Activated T-helper 1 cell treated with Interleukin-2 at 50 U/mL for 16 hours (primary cell): ENCODE data around the gene ARSB.
"Not testable (repeated sequence)": the region's sequence is repeated elsewhere in the genome, so short reads cannot be mapped to it uniquely, and the experiment has no call there.

ENCODE experiments used
- DNase-seq: peaks from one replicate; pipeline ENCODE4 v3.0.0-alpha.2; 2020; ENCODE audit warnings: low read depth

The ARSB gene

DNA sequence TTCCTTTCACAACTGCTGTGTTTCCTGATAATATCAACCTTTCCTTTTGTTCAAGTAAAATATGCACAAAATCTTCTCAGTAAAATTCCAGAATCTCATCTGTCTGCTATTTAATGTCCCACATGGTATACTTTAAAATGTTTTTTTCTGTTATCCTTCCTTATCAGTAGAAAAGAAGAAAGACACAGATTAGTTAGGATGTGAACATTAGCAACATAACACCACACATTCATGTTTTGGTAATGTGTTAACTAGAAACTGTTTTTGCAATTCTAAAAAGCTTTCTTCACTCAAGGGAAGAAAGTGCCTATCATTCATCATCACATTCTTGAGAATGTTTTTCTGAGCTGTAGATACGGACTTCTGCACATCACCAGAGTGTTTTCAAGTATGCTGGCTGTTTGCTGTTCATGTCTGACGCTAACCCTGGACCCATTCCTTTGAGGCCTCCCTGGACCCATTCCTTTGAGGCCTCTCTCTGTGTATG is 10.5 kb upstream of the ARSB start:
- DNase-seq: no peak

DNA sequence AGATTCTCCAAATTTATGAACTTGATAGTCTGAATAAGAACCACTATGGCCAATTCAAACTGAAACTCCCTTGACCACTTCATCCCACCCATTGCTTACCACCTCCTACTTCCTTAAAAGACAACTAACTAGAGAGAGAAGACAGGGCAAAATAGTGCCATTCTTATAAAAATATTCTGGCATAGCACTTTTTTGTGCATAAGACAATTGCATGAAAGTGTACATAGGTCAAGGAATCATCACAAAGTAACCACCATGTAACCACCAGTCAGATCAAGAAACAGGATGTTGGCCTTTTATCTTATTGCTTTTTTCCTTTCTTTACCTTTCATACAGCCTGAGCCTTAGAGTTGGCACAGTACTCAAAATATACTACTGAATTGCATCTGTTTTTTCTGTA is 8.1 kb upstream of the ARSB start:
- no peak for DNase-seq

DNA sequence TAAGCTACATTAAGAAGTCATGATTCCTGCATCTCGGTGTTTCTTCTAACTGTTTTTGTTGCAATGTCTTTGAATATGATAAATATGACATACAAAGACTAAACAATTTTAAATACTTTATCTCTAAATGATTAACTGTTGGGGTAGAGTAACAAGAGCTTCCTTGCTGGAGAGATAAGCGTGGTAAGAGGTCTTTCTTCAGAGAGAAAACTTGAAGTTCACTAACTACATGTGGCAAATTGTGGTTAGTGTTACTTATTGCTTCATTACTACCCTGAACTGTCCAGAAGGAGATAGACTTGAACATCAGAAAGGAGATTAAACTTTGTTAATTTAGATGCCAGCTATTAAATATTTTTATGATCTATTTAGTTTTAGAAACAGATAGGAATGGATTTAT is 7.0 kb upstream of the ARSB start:
- DNase-seq: no peak

DNA sequence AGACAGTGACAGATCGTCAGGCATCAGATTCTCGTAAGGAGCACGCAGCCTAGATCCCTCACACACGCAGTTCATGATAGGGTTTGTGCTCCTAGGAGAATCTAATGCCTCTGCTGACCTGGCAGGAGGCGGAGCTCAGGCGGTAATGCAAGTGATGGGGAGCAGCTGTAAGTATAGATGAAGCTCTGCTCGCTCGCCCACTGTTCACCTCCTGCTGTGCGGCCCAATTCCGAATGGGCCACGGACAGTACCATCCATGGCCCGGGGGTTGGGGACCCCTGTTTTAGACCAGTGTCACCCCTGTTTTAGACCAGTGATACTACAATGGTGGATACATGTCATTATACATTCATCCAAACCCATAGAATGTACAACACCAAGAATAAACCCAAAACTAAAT is 4.0 kb upstream of the ARSB start:
- no peak for DNase-seq

DNA sequence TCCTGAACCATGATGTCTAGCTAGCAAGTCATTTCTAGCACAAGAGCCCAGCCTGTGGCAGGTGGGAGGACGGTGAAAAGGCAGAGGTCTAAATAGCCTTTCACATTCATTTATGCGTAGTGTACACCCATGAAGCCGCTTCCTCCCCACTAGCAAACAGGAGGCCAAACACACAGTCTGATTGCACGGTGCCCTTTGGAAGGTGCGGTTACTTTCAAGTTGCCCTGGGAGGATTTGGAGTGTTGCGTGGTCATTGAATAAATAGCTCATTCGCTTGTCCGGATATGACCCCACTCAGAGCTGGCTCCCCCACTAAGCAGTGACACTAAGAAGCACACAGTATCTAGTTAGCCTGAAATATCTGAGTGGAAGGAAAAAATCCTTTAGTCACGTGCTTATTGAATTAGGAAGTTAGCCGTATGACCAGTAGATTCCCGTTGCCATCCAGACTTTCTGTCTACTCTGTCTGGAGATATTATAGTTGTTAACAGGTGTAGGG is 664 bp upstream of the ARSB start:
- DNase-seq: peak; percentile 16

DNA sequence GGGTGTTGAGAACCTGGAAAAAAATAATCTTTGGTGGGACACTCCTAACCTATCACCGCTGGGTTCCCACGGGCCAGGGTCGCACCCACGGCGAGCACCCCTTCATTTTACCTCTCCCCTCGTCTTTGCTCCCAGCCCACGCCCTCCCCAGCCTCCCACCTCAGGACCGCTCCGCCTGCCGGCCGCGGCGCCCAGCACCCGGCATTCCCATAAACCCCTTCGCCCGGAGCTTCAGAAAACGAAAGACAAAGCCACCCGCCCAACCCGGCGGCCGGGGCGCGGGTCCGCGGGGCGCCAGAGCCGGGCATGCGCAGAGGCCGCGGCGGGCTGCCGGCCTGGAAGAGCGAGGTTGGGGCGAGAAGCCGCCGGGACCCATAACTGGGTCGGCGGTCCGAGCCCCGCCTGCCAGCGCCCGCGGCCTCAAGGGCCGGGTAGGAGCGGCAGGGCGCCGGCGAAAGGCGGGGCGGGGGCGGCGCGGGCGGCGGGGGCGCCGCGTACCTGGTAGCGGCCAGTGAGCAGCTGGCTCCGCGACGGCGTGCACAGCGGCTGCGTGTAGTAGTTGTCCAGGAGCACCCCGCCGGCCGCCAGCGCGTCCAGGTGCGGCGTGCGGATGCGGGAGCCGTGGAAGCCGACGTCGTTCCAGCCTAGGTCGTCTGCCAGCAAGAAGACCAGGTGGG is 533 bp downstream of the ARSB start:
- DNase-seq: peak; percentile 67

DNA sequence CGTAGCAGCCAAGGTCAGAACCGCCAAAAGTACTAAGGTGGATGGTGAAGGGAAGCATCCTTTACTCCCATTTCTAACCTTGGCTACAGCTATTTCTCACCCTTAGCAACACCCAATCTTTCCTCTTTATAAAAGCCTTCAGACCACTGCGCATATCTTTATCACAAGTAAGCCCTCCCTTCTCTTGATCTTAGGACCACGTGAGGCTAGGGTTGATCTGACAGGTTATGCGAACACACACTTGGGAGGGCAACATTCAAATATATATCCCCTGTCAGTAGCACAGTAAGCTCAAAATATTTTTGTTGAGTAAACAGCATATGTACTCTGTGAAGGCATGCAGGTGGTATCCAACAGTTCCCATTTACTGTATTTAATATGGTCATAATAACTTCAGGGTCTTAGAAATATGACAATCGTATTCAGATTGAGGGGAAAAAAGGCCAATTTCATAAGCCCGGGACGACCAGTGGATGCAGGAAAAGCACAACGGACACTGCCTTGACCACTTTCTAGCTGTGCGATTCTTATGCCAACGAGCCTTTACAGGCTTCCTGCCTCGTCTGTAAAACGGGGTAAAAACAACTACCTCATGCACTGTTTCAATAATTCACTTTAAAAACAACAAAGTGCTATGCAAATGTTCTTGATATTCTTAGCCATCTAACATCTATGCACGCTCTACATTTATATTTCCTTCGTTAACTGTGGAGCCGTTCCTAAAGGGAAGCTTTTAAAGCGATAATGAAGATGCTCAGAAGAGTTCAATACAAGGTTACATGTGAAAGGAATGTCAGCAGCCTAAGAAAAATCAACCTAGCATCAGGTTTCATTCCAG is 1.3 kb downstream of the ARSB start:
- DNase-seq: no peak

DNA sequence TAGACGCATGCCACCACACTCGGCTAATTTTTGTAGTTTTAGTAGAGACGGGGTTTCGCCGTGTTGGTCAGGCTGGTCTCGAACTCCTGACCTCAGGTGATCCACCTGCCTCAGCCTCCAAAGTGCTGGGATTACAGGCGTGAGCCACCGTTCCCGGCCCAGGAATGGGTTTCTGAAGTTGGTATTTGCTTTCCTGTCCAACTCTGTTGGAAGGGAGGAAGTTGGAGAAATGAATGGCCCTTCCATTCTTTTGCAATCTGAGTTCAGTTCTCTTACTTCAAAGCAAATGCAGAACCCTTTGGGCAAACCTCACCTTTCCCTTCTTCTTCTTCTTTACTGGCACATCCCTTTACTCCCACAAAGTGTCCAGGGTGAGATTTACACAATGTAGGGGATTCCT is 1.9 kb downstream of the ARSB start:
- not testable (repeated sequence) for DNase-seq

DNA sequence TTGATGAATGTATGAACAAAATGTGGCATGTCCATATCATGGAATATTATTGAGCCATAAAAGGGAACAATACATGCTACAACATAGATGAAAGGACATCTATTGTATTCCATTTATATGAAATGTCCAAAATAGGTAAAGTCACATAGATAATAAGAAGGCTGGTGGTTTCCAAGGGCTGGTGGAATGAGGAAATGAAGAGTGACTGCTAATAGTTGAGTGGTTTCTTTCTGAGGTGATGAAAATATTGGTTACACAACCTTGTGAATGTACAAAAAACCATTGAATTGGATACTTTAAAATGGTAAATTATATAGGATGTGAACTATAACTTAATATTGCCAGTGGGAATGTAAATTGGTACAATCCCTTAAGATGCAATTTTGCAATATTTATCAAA is 5.2 kb downstream of the ARSB start:
- DNase-seq: no peak

DNA sequence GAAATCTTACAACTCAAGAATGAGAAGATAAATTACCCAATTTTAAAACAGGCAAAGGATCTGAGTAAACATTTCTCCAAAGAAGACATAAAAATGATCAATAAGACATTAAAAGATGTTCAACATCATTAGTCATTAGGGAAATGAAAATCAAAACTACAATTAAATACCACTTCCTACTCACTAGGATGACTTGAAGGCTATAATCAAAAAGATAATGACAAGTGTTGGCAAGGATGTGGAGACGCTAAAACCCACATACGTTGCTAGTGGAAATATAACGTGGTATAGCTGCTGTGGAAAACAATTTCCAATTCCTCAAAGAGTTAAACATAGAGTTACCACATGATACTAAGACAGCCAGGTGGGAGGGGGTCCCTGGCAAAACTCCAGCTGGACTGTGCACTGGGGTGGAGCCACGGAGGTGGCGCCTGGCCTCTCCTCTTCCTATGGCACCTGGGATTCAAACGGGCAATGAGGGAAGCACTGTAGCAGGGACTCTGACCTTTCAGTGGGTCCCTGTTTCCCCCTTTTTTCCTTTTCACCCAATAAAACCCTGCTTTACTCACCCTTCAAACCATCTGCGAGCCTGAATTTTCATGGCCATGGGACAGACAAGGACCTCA is 5.9 kb downstream of the ARSB start:
- DNase-seq: no peak

DNA sequence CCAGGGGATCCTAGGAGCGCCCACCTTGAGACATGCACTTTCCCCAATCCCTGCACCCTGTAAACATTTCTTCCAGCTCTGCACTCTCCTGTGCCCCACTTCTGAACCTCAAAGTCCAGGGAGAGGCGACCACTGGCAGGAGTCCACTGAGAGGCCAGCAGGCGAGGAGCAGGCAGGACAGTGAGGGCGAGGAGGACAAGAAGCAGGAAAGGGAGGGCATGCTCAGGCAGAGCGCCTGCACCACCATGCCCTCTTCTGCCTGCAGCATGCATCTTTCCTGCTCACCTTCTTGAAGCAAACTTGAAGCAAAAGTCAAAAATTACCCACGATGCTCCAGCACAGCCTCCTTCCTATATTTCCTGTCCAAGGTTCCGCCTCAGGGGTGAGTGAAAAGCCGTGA is 10.1 kb downstream of the ARSB start:
- no peak for DNase-seq

DNA sequence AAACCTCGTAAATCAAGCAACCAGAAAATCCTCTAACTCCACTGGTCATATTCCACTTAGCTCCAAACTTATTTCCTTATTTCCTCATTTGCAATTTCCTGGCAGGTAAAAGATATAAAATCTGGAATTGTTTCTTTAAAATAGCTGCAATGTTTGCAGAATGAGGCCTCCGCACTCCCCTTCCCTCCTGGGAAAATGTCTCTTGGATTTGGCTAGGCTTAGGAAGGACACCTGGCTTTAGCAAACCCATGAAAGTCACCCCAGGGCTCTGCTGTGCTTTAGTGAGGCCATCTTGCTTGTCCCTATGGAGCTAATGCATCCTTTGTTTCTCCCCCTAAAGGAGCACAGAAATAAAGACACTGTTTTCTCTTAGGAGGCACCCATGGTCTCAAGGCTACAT is 10.5 kb downstream of the ARSB start:
- DNase-seq: no peak

DNA sequence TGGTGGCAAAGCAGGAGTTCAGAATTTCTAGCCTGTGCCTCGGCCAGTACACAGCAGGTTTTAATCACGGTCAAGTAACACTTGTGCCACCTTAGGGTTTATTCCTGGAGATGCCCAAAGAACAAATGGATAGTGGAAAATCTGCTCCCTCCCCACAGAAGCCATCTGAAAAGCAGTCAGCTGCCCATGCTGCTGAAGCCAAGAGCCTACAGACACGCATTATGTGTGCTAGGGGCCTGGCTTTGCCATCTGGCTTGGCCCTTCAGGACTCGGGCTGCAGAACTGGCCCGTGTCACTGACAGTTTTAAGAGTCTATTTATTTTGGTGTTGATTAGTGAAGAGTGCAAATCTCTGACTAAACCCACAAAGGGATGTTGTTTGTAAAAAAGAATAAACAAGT is 11.1 kb downstream of the ARSB start:
- DNase-seq: no peak

DNA sequence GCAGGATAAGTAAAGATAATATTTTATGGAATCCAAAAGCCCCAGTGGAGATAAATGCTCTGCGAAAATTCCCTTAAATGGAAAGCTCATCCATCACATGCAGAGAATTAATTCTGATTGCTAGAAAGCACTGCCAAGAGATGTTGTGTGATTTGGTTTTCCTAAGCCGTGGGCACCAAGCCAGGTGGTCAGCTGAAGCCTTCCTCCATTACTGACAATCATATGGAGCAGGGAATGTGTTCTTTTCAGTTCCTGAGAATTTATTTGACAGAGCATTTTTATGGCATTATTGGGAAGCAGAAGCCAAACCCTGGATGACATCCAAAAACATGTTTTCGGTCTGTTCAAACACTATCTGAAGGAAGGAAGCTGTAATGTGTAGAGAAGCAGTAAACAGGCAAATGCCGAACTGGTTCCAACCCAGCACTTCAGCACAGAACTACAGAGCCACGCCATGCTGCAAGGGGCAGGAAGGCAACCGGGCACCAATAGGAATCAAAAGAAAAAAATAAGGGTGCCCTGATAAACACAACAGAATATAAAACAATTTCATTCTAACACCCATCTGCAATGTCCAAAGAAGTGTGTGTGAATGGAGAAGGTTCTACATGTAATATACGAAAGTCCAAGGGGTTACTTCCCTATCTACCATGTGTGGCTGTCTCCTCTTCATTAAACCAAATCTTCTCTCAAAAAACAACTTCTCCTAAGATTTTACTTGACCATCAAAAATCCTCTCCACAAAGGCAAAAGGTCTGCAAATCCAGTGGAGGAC is 12.3 kb downstream of the ARSB start:
- DNase-seq: no peak

DNA sequence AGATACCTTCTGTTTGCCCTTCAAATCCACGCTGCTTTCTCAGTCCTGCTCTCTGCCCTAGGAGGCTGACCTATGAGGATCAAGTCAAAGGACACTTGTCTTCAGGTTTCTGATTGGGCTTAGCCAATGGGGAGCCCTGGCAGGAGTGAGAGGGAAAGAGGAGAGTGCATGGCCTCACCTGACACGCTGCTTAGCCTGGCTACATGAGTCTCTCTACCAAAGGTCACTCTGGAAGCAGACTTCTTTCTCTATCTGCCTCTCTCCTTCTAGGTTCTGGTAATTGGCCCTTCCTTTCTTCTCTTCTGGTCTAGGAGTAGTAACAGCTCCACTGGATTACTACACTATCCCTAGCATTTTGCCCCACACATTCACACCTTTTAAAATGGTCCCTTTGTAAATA is 13.1 kb downstream of the ARSB start:
- no peak for DNase-seq

DNA sequence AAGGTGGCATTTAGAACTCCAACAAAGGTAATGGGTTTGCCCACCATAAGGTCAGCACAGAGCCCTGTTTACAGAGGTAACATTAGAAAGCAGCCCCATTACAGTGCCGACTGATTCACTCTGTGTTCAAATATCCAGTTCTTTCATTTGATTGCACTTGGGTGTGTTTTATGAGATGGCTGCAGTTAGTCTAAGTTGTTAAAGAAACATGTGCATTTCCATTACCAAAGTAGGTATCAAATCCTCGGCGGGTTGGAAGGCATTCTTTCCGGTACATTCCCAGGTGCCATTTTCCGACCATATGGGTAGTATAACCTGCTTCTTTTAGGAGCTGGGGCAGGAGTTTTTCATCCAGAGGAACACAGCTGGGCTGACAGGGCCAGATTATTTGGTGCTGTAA is 16.3 kb downstream of the ARSB start:
- no peak for DNase-seq

DNA sequence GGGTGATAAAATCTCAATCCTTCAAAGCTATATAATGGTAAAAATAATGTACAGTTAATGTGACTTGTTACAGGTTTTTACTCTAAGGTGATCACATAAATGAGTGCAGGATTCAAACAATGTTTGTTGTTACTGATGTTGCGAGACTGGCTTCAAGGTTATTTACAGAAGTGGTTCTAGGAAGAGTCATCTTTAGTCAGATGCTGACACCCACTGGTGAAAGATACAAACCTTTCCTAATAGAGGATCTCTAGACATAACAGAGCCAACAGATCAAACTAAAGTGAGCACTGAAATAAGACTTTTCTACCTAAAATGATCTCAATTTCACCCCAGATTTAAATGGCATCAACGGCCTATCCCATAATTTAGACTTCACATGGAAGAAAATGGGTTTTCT is 20.2 kb downstream of the ARSB start:
- DNase-seq: no peak

DNA sequence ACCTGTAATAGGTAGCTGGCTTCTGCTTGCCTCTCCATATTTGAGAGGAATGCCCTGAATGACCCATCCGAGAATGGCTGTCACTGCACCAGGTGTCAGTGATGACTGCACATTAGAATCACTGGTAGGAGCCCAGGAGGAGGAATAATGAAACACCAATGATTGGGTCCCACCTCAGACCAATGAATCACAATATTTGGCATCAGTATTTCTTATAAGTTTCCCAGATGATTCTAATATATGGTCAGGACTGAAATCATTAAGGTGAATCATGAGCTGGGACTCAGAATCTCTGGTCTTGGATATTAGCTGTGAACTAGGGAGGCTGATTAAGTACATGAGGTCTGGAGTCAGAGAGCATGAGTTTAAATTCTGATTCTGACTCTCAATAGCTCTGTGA is 23.4 kb downstream of the ARSB start:
- no peak for DNase-seq

DNA sequence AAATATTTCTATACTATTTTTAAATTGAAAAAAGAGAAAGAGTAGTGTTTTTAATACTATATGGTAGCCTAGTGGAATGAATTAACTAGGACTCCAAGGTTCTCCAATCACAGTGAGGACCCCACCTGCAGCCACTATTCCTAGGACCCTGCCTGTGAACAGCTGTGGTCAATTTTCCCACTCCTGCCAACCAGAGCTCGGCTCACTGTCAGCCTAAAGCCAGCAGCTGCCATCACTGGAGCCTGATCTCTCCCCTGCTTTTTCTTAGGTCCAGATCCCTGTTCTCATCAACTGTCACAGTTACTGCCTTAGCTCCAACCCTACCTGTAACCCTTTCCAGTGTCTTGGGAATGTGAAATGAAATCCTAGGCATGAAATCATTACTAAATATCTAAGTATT is 25.3 kb downstream of the ARSB start:
- no peak for DNase-seq

DNA sequence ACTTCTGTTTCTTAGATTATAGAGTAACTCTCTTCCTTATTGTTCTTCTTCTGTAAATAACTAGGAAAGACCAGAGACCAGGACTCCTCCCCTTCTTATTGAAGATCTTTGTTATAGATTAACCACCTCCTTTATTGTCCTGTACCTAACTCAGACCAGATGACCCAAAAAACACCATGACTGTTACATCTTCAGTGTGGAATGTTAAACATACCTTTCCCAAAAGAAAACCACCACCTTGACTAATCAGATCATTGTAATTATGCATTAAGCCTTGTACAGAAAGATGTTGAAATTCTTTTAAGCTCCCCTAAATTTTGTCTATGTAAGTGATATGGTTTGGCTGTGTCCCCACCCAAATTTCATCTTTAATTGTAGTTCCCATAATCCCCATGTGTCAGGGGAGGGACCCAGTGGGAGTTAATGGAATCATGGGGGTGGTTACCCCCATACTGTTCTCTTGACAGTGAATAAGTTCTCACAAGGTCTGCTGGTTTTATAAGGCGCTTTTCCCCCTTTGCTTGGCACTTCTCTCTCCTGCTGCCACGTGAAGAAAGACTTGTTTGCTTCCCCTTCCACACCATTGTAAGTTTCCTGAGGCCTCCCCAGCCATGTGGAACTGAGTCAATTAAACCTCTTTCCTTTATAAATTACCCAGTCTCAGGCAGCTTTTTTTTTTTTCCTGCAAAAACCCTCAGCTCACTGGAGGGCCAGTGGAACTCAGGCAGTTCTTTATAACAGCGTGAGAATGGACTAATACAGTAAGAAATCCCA is 26.3 kb downstream of the ARSB start:
- DNase-seq: no peak

DNA sequence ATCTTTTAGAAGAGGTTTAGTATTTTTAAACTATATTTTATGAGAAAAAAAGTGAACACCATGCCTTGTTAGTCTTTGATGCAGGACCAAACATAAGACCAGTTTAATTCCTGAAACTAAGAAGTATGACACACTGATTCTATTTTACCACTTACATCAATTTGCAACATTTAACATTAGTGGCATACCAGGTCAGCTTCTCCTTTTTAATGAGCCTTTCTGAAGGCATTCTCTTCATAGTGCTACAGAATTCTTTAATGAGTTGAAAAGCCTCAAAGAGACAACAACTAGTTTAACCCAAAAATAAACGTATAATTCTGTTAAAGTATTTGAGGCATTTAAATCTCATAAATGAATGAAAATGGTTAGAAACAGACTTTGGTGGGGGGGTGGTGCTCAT is 28.2 kb downstream of the ARSB start:
- no peak for DNase-seq
